ENCODE results near the gene DMPK.
A peak's percentile ranks its signal among the peaks of the same experiment; 100 is the strongest.

The DMPK gene, protein sequence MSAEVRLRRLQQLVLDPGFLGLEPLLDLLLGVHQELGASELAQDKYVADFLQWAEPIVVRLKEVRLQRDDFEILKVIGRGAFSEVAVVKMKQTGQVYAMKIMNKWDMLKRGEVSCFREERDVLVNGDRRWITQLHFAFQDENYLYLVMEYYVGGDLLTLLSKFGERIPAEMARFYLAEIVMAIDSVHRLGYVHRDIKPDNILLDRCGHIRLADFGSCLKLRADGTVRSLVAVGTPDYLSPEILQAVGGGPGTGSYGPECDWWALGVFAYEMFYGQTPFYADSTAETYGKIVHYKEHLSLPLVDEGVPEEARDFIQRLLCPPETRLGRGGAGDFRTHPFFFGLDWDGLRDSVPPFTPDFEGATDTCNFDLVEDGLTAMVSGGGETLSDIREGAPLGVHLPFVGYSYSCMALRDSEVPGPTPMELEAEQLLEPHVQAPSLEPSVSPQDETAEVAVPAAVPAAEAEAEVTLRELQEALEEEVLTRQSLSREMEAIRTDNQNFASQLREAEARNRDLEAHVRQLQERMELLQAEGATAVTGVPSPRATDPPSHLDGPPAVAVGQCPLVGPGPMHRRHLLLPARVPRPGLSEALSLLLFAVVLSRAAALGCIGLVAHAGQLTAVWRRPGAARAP

GRCh38 chr19:45782162-45782691, at the start of gene DMPK:
DMPK (minus strand) TSS chr19:45782490; CDS start chr19:45782352, 138 bp downstream.
- H3K27ac ChIP-seq = peak within 1 kb of the TSS; percentile 24
- DNase-seq (ENCODE audit: low read depth, low spot score) = no peak

DNA sequence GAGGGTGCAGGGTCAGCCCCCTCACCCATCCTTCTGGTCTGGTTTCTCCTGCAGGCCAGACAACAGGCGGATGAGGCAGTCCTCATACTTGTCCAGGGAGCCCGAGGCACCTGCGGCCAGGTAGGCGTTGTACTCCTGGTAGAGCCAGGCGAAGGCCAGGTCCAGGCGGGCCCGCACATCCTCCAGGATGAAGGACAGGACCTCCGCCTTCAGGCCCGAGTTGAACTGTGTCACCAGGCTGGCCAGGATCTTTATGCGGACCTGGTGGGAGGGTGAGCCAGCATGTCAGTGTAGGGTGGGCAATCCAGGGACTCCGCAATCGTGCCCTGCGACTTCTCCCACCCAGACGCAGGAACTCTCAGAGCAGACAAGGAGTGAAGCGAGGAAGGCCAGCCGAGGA, 46.7 kb upstream of the DMPK start:
- no peak for DNase-seq (ENCODE audit: low read depth, low spot score)
- no peak overlapping the region for H3K27ac ChIP-seq

DNA sequence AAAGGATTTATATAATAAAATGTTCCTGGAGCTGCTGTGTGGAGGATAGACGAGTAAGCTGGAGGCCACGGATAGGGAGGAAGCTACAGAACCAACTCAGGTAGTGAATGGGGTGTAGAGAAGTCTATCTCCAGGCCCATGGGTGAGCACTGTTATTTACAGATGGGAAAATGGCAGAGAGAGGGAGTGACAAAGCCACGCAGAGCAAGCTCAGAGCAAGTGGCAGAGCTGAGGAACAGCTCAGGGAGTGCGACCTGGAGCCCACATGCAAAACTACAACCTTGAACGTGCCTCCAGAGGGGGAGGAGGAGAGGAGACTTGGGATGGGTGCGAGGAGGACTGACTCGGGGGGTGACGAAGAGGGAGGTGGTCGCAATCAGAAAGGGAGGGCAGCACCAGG, 46.2 kb upstream of the DMPK start:
- H3K27ac ChIP-seq = no peak overlapping the region
- no peak for DNase-seq (ENCODE audit: low read depth, low spot score)

GRCh38 chr19:45827459-45828093, 45.3 kb upstream of the DMPK start:
- H3K27ac ChIP-seq = no peak overlapping the region
- no peak for DNase-seq (ENCODE audit: low read depth, low spot score)

DNA sequence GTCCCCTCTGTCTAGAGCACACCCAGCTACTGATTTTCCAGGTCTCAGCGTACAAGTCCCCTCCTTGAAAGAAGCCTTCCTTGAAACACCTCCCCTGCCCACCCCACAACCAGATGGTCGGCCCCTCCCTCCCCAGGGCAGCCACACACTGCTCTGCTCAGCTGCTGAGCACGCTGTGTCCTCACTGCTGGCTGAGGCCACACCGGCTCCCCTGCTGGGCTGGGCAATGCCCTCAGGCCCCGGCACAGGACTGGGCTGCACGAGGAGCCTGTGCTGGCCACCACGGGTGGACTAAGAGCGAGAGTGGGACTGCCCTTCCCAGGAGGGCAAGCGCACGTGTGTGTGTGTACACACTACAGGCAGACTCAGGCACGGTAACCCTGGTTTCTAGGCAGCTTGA, 44.6 kb upstream of the DMPK start:
- no peak for DNase-seq (ENCODE audit: low read depth, low spot score)
- no peak overlapping the region for H3K27ac ChIP-seq

DNA sequence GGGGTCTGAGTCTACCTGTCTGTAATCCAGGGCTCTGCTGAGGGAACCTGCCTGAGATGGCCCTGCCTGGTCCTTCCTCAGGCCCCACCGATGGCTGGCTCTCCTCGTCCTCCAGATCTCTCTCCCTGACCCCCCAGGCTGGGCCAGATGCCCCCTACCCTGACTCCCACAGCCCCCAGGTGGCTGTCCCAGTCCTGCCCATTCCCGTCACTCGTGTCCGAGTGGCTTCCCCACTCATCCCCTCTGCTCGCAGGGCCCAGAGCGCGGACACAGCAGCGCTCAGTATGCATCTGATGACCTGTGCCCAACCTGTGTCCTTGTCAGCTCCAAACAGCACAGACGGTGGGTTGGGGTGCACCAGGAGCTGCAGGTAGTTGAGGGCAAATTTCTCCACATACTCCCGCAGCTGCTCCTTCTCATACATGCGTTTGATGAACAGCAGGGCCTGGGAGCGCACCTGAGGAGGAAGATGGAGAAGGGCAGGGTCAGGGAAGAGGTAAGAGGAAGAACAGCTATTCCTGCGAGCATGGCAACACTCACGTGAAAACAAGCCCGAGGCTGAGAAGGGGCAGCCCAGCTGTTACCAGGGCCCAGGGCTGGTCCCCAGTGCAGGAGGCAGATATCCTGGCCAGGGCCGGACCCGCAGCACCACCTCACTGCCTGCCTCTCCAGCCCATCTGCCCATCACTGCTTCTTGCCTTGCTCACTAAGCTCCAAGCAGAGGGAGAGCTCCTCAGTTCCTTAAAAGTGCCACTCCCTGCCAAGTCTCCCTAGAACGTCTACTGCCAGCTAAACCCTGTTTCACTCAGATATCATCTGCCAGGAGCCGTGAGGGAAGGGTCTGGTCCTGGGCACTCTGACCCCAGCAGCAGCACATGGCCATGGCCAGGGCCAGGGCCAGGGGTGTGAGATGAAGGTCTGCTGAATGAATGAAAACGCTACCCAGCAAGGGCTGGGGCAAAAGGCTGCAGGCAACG, 43.9 kb upstream of the DMPK start:
- H3K27ac ChIP-seq = no peak overlapping the region
- no peak for DNase-seq (ENCODE audit: low read depth, low spot score)

DNA sequence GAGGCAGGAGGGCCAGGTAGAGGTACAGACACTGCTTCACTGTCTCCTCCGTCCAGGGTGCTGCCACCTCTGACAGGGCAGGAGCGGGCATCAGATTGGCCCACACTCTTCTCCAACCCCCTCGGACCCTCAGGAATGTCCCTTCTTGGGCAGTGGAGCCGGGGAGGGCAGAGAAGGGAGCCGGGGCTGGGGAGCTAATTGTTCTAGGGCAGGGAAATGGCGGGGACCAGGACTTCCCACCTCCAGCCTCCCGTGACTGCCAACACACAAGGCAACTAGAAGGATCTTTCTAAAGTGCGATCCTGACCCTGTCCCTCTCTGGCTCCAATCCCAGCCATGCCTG, 42.9 kb upstream of the DMPK start:
- DNase-seq (ENCODE audit: low read depth, low spot score) = no peak
- no peak overlapping the region for H3K27ac ChIP-seq

GRCh38 chr19:45824531-45825262, 42.4 kb upstream of the DMPK start:
- no peak overlapping the region for H3K27ac ChIP-seq
- DNase-seq (ENCODE audit: low read depth, low spot score) = no peak

DNA sequence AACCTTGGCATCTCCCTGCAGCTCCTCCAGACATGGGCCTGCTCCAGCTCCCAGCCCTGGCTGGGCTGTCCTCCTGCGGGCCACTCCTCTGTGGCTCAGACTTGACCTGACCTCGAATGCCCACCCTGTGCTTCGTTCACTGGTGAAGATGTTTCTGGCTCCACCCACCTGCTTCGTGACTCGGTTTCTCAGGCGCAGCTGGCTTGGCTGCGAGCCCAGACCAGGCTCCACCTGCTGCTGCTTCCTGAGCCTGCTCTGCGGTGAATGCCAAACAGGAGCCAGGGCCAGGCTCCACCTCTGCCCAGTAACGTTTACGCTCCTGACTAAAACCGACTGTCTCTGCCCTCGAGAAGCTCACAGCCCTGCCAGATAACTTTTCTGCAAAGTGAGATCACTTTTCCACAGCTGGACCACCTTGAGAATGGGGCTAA, 41.8 kb upstream of the DMPK start:
- no peak overlapping the region for H3K27ac ChIP-seq
- peak; percentile 48 for DNase-seq (ENCODE audit: low read depth, low spot score)

- no peak for DNase-seq (ENCODE audit: low read depth, low spot score)
- H3K27ac ChIP-seq = no peak overlapping the region
Observed at GRCh38 chr19:45823182-45823581, 40.9 kb upstream of the DMPK start.

GRCh38 chr19:45822716-45823115, 40.4 kb upstream of the DMPK start:
- H3K27ac ChIP-seq = no peak overlapping the region
- no peak for DNase-seq (ENCODE audit: low read depth, low spot score)

- no peak overlapping the region for H3K27ac ChIP-seq
- no peak for DNase-seq (ENCODE audit: low read depth, low spot score)
Observed at GRCh38 chr19:45821570-45821969, 39.3 kb upstream of the DMPK start.

DNA sequence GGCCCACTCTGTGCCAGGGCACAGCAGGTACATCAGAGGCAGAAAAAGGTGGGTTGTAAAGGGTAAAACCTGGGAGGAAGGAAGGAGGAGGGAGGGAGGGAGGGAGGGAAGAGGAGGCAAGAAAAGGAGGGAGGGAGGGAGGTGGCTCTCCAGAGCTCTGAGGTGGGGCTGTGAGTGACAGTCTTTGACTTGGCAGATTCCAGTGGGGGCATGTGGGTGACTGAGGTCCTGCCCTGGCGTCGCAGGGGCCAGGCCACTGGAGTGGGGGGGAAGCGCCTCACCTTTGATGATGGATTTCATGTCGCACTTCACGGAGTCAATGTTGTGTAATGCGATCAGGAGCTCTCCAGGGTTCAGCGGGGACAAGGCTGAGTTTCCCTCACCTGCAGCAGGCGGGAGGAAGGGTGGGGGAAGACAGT, 38.8 kb upstream of the DMPK start:
- H3K27ac ChIP-seq = no peak overlapping the region
- DNase-seq (ENCODE audit: low read depth, low spot score) = no peak

DNA sequence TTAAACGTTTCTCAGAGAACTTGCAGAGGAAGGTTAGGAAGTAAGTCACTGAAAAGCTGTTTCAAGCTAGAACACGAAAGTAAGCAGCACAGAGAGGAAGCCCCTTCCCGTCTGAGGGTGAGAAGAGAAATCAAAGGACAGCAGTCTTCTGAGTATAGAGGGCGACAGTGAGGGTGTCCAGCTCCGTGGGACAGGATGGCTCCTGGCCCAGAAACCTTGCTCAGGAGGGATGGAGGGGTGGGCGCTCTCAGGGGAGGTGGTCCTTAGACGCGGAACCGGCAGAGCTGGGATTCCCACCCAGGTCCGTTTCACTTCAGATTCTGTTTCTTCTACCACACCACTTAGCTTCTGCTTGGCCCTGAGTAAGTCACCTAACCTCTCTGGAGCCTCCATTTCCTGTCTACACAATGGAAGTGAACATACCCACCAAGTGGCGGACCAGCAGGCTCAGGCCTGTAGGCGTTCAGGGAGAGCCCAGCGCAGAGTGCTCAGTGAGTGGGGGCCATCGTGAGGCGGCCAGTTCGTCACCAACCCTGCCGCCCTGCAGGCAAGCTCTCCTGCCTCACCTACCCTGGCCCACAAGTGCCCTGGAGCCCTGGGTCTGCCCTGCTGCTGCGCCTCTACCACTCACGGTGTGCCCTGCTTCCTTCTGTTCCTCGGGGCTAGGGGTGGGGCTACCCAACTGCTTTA, 38.3 kb upstream of the DMPK start:
- no peak overlapping the region for H3K27ac ChIP-seq
- DNase-seq (ENCODE audit: low read depth, low spot score) = no peak

DNA sequence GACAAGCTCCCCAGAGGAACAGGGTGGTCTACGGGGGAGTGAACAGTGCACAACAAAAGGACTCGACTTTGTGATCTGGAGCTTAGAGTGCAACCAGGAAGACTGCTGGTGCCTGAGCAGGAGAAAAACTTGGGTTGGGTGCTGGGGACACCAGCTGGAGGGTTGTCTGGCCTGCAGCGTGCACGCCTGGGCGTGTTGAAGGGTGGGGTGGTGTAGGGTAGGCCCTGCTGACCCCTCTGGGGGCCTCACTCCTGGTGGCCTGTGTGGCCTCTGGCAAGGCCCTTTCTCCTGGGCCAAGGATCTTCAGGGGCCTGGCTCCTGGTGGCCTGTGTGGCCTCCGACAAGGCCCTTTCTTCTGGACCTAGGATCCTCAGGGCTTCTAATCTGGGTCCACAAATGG, 37.5 kb upstream of the DMPK start:
- no peak overlapping the region for H3K27ac ChIP-seq
- no peak for DNase-seq (ENCODE audit: low read depth, low spot score)

GRCh38 chr19:45817725-45818301, 35.5 kb upstream of the DMPK start:
- DNase-seq (ENCODE audit: low read depth, low spot score) = no peak
- H3K27ac ChIP-seq = no peak overlapping the region

- DNase-seq (ENCODE audit: low read depth, low spot score) = peak; percentile 46
- no peak overlapping the region for H3K27ac ChIP-seq
Observed at GRCh38 chr19:45817010-45817724, 34.9 kb upstream of the DMPK start.

Data from epithelial cell of prostate (primary cell).